Gastrocnemius medialis (tissue), 4 donors: Measurements from ENCODE around the gene FCGR3A. TPM values are rescaled to one million over a fixed set of nuclear protein-coding genes. Genes with fewer than 3 reads are reported as not detected.
"Not testable (repeated sequence)": the region's sequence is repeated elsewhere in the genome, so short reads cannot be mapped to it uniquely, and the experiment has no call there.

Experiments used
- ATAC-seq, 2 donors: fragments of 150-250 bp; one replicate each; pipeline ENCODE4 v1.9.1; 2016
- DNase-seq, 2 donors: peaks; one replicate each; pipeline ENCODE4 v3.0.0-alpha.2; 2019
- H3K27ac ChIP-seq, 4 donors: fragments of 200-600 bp; sonication (generic); 1 replicate in 1 of 4; 2 replicates in 3 of 4; pipeline ENCODE4 v1.5.1; 2016 to 2018; ENCODE audit warnings: mild to moderate bottlenecking in 2 of 4, moderate library complexity in 1 of 4
- H3K27me3 ChIP-seq, 3 donors: fragments of 200-600 bp; sonication (generic) in 2 of 3; 1 replicate in 1 of 3; 2 replicates in 2 of 3; pipeline versions ENCODE4 v1.5.1 to v1.6.0; 2016 to 2019; ENCODE audit warnings: mild to moderate bottlenecking in 1 of 3, moderate library complexity in 1 of 3
- H3K36me3 ChIP-seq, 2 donors: fragments of 200-600 bp; sonication (generic) in 1 of 2; one replicate each; pipeline ENCODE4 v1.5.1; 2017 to 2018
- H3K4me1 ChIP-seq, 2 donors: fragments of 200-600 bp; sonication (generic) in 1 of 2; one replicate each; pipeline ENCODE4 v1.5.1; 2016 to 2017; ENCODE audit warnings: mild to moderate bottlenecking in 2 of 2
- H3K4me3 ChIP-seq, 4 donors: fragments of 200-600 bp; sonication (generic) in 3 of 4; 1 replicate in 1 of 4; 2 replicates in 3 of 4; pipeline ENCODE4 v1.5.1; 2016 to 2019; ENCODE audit warnings: mild to moderate bottlenecking in 2 of 4
- H3K9me3 ChIP-seq, 3 donors: fragments of 200-600 bp; sonication (generic) in 2 of 3; 1 replicate in 1 of 3; 2 replicates in 2 of 3; pipeline ENCODE4 v1.5.1; 2016 to 2019
- CTCF ChIP-seq, 5 experiments: fragments of 450-650 bp in 3 of 5; fragments of 200-600 bp in 2 of 5; sonication (generic) in 2 of 5; IDR thresholded peaks in 4 of 5; conservative IDR thresholded peaks in 1 of 5; 1 replicate in 4 of 5; 2 replicates in 1 of 5; pipeline ENCODE4 v1.5.1; 2016 to 2019; ENCODE audit warnings: antibody characterized with exemption in 5 of 5, mild to moderate bottlenecking in 3 of 5, moderate library complexity in 3 of 5
- POLR2A ChIP-seq, 2 donors: fragments of 450-650 bp; IDR thresholded peaks; one replicate each; pipeline ENCODE4 v1.6.1; 2017; ENCODE audit warnings: antibody characterized with exemption in 2 of 2, mild to moderate bottlenecking in 2 of 2, moderate library complexity in 2 of 2
- in situ Hi-C, 4 donors: fragments of 200-750 bp; cut with MboI; loops; one replicate each; pipeline versions ENCODE4 v1.15.0 to v1.8.0; 2017; ENCODE audit warnings: low sequenced_read_pairs in 4 of 4
- intact Hi-C: fragments of 100-400 bp; cut with DNase I; formaldehyde crosslinking; loops from one replicate; pipeline ENCODE4 v1.15.1; 2023; ENCODE audit warnings: low total_unique reads
- total RNA-seq, 4 donors: library from RNA; depleted of rRNA; stranded (reverse); fragments of >200 nt; gene quantifications; one replicate each; pipeline versions ENCODE4 v1.1.0 to v1.2.3, GENCODE V29; 2016

FCGR3A gene
- total RNA-seq, result 1 to 10 TPM; 1.7 to 7.7 (median 3.0) TPM

- in situ Hi-C loops (no loop called here), intact Hi-C loops (no loop called here)
- H3K4me1 ChIP-seq, result no peaks in the 10 kb centered on the region
- ATAC-seq, result no peak
- H3K27me3 ChIP-seq, result no peaks in the 10 kb centered on the region
- H3K27ac ChIP-seq, result no peak within 1 kb of the TSS
- no peaks in the 10 kb centered on the region for H3K9me3 ChIP-seq
- H3K4me3 ChIP-seq, result no peak within 1 kb of the TSS
- TF ChIP-seq POLR2A (IDR thresholded peaks at IDR 0.05) (no peak), CTCF (IDR thresholded peaks at IDR 0.05 in 4 of 5, conservative IDR thresholded peaks at IDR 0.05 in 1 of 5) (no peak)
- no peak for DNase-seq
- no peaks in the 10 kb centered on the region for H3K36me3 ChIP-seq
Observed at GRCh38 chr1:161549652-161550051, at the start of gene FCGR3A. TSS of gene FCGR3A (minus strand) at chr1:161549818. CDS start at chr1:161549736, 82 bp downstream.

GRCh38 chr1:161597077-161597476 is 47.5 kb upstream of the FCGR3A start:
- H3K36me3 ChIP-seq, DNase-seq, H3K9me3 ChIP-seq, ATAC-seq, H3K27ac ChIP-seq, in situ Hi-C loops, H3K4me1 ChIP-seq, intact Hi-C loops, H3K27me3 ChIP-seq, H3K4me3 ChIP-seq: not testable (repeated sequence)

GRCh38 chr1:161595583-161595982 is 46.0 kb upstream of the FCGR3A start:
- H3K27me3 ChIP-seq, DNase-seq, H3K9me3 ChIP-seq, H3K27ac ChIP-seq, H3K36me3 ChIP-seq, H3K4me1 ChIP-seq, H3K4me3 ChIP-seq, in situ Hi-C loops, ATAC-seq, intact Hi-C loops: not testable (repeated sequence)

- intact Hi-C loops, in situ Hi-C loops: not testable (repeated sequence)
Observed at GRCh38 chr1:161595173-161595572, 45.6 kb upstream of the FCGR3A start.

GRCh38 chr1:161594269-161594984 is 44.8 kb upstream of the FCGR3A start:
- H3K4me3 ChIP-seq, DNase-seq, H3K27me3 ChIP-seq, H3K4me1 ChIP-seq, H3K36me3 ChIP-seq, H3K9me3 ChIP-seq, H3K27ac ChIP-seq, intact Hi-C loops, ATAC-seq, in situ Hi-C loops: not testable (repeated sequence)

More at GRCh38 chr1:161595173-161595572, 45.6 kb upstream of the FCGR3A start:
- not testable (repeated sequence) for H3K36me3 ChIP-seq, H3K4me1 ChIP-seq, H3K27ac ChIP-seq, H3K27me3 ChIP-seq, DNase-seq, ATAC-seq, H3K9me3 ChIP-seq, H3K4me3 ChIP-seq

- intact Hi-C loops, H3K36me3 ChIP-seq, H3K4me1 ChIP-seq, H3K9me3 ChIP-seq, H3K4me3 ChIP-seq, H3K27me3 ChIP-seq, in situ Hi-C loops, H3K27ac ChIP-seq, ATAC-seq, DNase-seq: not testable (repeated sequence)
Observed at GRCh38 chr1:161593092-161593755, 43.6 kb upstream of the FCGR3A start.

GRCh38 chr1:161592586-161592985 is 43.0 kb upstream of the FCGR3A start:
- H3K9me3 ChIP-seq, ATAC-seq, intact Hi-C loops, in situ Hi-C loops, H3K36me3 ChIP-seq, H3K4me1 ChIP-seq, H3K27ac ChIP-seq, H3K4me3 ChIP-seq, DNase-seq, H3K27me3 ChIP-seq: not testable (repeated sequence)

- H3K27ac ChIP-seq, H3K4me1 ChIP-seq, H3K36me3 ChIP-seq, H3K4me3 ChIP-seq, ATAC-seq, in situ Hi-C loops, intact Hi-C loops, H3K9me3 ChIP-seq, DNase-seq, H3K27me3 ChIP-seq: not testable (repeated sequence)
Observed at GRCh38 chr1:161589920-161590319, 40.3 kb upstream of the FCGR3A start.

GRCh38 chr1:161589365-161589764 is 39.7 kb upstream of the FCGR3A start:
- H3K4me3 ChIP-seq, H3K9me3 ChIP-seq, H3K27ac ChIP-seq, ATAC-seq, DNase-seq, H3K4me1 ChIP-seq, in situ Hi-C loops, H3K27me3 ChIP-seq, H3K36me3 ChIP-seq, intact Hi-C loops: not testable (repeated sequence)

- ATAC-seq, in situ Hi-C loops: not testable (repeated sequence)
Observed at GRCh38 chr1:161588596-161588995, 39.0 kb upstream of the FCGR3A start.

GRCh38 chr1:161582882-161583281 is 33.3 kb upstream of the FCGR3A start:
- H3K9me3 ChIP-seq, intact Hi-C loops, H3K27me3 ChIP-seq, H3K27ac ChIP-seq, DNase-seq, H3K4me1 ChIP-seq, H3K4me3 ChIP-seq, in situ Hi-C loops, H3K36me3 ChIP-seq, ATAC-seq: not testable (repeated sequence)

More at GRCh38 chr1:161588596-161588995, 39.0 kb upstream of the FCGR3A start:
- H3K4me1 ChIP-seq, H3K4me3 ChIP-seq, DNase-seq, H3K36me3 ChIP-seq, H3K9me3 ChIP-seq, intact Hi-C loops, H3K27me3 ChIP-seq, H3K27ac ChIP-seq: not testable (repeated sequence)
